Neutrophil (primary cell): ENCODE measurements around the gene RAB4A.

Experiments used
- H3K27ac ChIP-seq: fragments of 200-600 bp; sonication (generic); 2 replicates; pipeline ENCODE4 v1.5.1; 2016; ENCODE audit warnings: mild to moderate bottlenecking, moderate library complexity
- H3K27me3 ChIP-seq: fragments of 200-600 bp; sonication (generic); 2 replicates; pipeline ENCODE4 v1.6.0; 2016; ENCODE audit warnings: mild to moderate bottlenecking
- H3K36me3 ChIP-seq: fragments of 200-600 bp; sonication (generic); 2 replicates; pipeline ENCODE4 v1.5.1; 2017
- H3K4me1 ChIP-seq, 2 experiments: fragments of 200-600 bp in 1 of 2; sonication (generic) in 1 of 2; 1 replicate in 1 of 2; 2 replicates in 1 of 2; pipeline versions ENCODE4 v1.5.1 to v1.6.1; 2013 to 2016; ENCODE audit warnings: low read depth in 1 of 2, low read length in 1 of 2, mild to moderate bottlenecking in 1 of 2, moderate library complexity in 1 of 2; ENCODE audit not compliant: control insufficient read depth in 1 of 2, insufficient read depth in 1 of 2
- H3K4me3 ChIP-seq, 2 experiments: fragments of 200-600 bp in 1 of 2; sonication (generic) in 1 of 2; 1 replicate in 1 of 2; 2 replicates in 1 of 2; pipeline ENCODE4 v1.5.1; 2013 to 2016; ENCODE audit warnings: low read depth in 1 of 2, low read length in 1 of 2, mild to moderate bottlenecking in 1 of 2, moderate library complexity in 1 of 2
- H3K9me3 ChIP-seq: fragments of 200-600 bp; sonication (generic); 2 replicates; pipeline ENCODE4 v1.5.1; 2016
- CTCF ChIP-seq: fragments of 200-600 bp; sonication (generic); IDR thresholded peaks from 2 replicates; pipeline ENCODE4 v1.5.1; 2016; ENCODE audit warnings: antibody characterized with exemption

RAB4A gene

DNA sequence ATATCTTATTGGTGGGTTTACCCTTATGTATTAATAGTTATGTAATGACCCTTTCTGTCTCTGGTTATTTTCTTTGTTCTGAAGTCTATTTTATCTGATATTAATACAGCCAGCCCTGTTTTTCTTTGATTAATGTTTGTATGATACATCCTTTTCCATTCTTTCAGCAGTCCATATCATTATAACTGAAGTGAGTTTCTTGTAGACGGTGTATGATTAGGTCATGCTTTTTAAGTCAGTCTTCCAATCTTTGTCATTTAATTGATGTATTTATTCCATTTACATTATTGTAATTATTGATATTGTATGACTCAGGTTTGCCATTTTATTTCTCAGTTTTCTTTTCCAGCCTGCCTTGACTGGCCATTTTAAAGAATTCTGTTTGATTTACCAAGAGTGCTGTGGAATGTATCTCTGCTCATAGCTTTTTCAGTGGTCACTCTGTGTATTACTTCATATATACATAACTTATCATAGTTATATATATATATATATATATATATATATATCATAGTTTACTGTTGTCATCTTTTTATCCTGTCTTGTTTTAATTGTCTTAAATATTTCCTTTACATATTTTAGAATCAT is 10.5 kb downstream of the RAB4A start:
- H3K4me1 ChIP-seq: peaks cover 3 to 10% of the 10 kb centered on the region in 2 experiments
- TF ChIP-seq CTCF: no peak
- no peaks in the 10 kb centered on the region for H3K9me3 ChIP-seq
- no peaks in the 10 kb centered on the region for H3K36me3 ChIP-seq
- H3K4me3 ChIP-seq: no peak overlapping the region
- peaks cover 66% of the 10 kb centered on the region for H3K27me3 ChIP-seq
- no peak overlapping the region for H3K27ac ChIP-seq

- Histone ChIP-seq H3K36me3 (no peaks in the 10 kb centered on the region), H3K4me1 (peaks cover 3 to 10% of the 10 kb centered on the region in 2 experiments), H3K4me3 (no peak overlapping the region), H3K27ac (no peak overlapping the region), H3K9me3 (no peaks in the 10 kb centered on the region), H3K27me3 (peaks cover 59% of the 10 kb centered on the region)
- TF ChIP-seq CTCF: no peak
Observed at GRCh38 chr1:229282295-229282823, 11.4 kb downstream of the RAB4A start.

GRCh38 chr1:229283183-229283611 is 12.3 kb downstream of the RAB4A start:
- no peak for TF ChIP-seq CTCF
- Histone ChIP-seq H3K27ac (no peak overlapping the region), H3K9me3 (no peaks in the 10 kb centered on the region), H3K4me1 (peaks cover 3 to 10% of the 10 kb centered on the region in 2 experiments), H3K36me3 (no peaks in the 10 kb centered on the region), H3K27me3 (peaks cover 50% of the 10 kb centered on the region), H3K4me3 (no peak overlapping the region)

DNA sequence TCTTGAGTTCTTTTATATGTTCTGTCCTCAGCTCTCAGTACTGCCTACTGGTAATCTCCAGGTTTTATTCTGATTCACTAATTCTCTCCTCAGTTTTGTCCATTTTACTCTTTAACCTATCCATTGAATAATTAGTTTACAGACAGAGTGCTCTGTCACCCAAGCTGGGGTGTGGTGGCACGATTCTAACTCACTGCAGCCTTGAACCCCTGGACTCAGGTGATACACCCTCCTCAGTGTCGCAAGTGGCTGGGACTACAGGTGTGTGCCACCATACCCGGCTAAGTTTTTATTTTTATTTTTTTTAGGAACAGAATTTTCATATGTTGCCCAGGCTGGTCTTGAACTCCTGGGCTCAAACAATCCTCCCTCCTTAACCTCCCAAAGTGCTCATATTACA is 14.0 kb downstream of the RAB4A start:
- no peak overlapping the region for H3K4me3 ChIP-seq
- H3K27ac ChIP-seq: no peak overlapping the region
- no peak for TF ChIP-seq CTCF
- H3K9me3 ChIP-seq: no peaks in the 10 kb centered on the region
- H3K36me3 ChIP-seq: no peaks in the 10 kb centered on the region
- H3K4me1 ChIP-seq: peaks cover 3 to 10% of the 10 kb centered on the region in 2 experiments
- peaks cover 33% of the 10 kb centered on the region for H3K27me3 ChIP-seq

GRCh38 chr1:229285440-229285839 is 14.5 kb downstream of the RAB4A start:
- Histone ChIP-seq H3K36me3 (no peaks in the 10 kb centered on the region), H3K27me3 (peaks cover 28% of the 10 kb centered on the region), H3K4me1 (peaks cover 3 to 5% of the 10 kb centered on the region in 2 experiments), H3K4me3 (no peak overlapping the region), H3K27ac (no peak overlapping the region), H3K9me3 (no peaks in the 10 kb centered on the region)
- TF ChIP-seq CTCF: no peak
